Measurements from ENCODE around the gene EPAS1. TPM values are rescaled to one million over a fixed set of nuclear protein-coding genes. Genes with fewer than 3 reads are reported as not detected.

The EPAS1 gene
- total RNA-seq, 1 donor from 2014 or later: 280 TPM

DNA sequence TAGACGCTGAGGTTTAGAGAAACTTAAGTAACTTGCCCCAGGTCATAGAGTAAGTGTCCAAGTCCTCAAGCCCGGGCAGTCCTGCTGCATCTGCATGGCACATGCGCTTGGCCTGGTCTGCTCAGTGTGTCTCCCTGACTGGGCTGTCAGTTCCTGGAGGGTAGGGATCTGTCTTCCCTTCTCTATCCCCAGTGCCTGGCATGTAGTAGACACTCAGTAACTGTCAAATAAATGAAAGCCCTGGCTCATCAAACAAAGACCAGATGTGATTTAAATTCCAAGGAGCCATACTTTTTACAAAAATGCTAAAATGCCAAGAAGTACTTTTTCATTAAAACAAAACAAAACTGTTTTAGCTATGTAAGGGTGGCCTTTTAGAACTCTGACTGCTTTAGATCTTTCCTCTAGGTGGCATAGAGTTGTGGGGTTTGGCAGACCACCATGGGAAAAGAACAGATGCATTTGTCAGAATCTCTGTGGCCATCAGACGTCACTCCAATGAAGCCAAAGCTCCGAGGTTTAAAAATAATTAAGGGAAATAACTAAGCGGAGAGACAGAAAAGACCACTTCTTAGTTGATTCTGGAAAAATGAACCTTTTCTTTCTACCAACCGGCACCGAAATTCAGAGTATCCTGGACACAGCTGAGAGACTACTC lies 34.0 kb downstream of the EPAS1 start:
- peaks cover 6% of the 10 kb centered on the region for H3K27me3 Mint-ChIP-seq (ENCODE audit: unreplicated experiment)
- no peak overlapping the region for H3K27ac Mint-ChIP-seq (ENCODE audit: unreplicated experiment)
- TF ChIP-seq, protein P1, sequence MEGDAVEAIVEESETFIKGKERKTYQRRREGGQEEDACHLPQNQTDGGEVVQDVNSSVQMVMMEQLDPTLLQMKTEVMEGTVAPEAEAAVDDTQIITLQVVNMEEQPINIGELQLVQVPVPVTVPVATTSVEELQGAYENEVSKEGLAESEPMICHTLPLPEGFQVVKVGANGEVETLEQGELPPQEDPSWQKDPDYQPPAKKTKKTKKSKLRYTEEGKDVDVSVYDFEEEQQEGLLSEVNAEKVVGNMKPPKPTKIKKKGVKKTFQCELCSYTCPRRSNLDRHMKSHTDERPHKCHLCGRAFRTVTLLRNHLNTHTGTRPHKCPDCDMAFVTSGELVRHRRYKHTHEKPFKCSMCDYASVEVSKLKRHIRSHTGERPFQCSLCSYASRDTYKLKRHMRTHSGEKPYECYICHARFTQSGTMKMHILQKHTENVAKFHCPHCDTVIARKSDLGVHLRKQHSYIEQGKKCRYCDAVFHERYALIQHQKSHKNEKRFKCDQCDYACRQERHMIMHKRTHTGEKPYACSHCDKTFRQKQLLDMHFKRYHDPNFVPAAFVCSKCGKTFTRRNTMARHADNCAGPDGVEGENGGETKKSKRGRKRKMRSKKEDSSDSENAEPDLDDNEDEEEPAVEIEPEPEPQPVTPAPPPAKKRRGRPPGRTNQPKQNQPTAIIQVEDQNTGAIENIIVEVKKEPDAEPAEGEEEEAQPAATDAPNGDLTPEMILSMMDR (IDR thresholded peaks at IDR 0.05; ENCODE audit: unreplicated experiment): no peak
- H3K36me3 Mint-ChIP-seq (ENCODE audit: low read depth, unreplicated experiment): peaks cover 2% of the 10 kb centered on the region
- peaks cover 69% of the 10 kb centered on the region for H3K4me1 Mint-ChIP-seq (ENCODE audit: unreplicated experiment)
- no peaks in the 10 kb centered on the region for H3K9me3 Mint-ChIP-seq (ENCODE audit: unreplicated experiment)
- no peak overlapping the region for H3K4me3 Mint-ChIP-seq (ENCODE audit: unreplicated experiment)
- no peak for DNase-seq (ENCODE audit: low spot score)

DNA sequence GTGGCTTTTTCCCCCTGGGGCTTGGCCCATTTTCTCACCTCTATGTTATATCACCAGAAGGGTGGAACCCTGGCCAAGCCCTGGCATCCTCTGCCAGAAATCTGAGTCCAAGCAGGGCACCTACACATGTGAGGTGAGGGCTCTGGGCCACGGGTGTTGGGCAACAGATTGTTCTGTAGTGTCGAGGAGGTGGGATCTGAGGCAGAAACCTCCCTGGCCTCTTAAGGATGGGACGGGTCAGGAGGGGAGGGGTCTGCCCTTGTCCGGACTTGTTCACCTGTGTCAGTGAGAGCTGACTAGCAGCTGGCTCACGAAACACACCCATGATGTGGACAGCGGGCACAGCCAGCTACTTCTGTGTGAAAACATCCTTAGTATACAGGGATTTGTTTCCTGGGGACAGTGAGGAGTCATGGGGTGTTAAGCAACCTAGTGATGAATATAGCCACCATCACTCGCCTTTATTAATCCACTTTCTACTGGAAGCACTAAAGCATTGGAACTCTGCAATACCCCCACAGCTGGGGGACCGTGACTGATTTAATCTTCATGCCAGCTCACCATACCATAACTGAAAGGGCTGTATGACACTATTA lies 35.6 kb downstream of the EPAS1 start:
- no peak overlapping the region for H3K27ac Mint-ChIP-seq (ENCODE audit: unreplicated experiment)
- TF ChIP-seq, protein P1 (IDR thresholded peaks at IDR 0.05; ENCODE audit: unreplicated experiment): no peak
- H3K4me1 Mint-ChIP-seq (ENCODE audit: unreplicated experiment): peaks cover 74% of the 10 kb centered on the region

DNA sequence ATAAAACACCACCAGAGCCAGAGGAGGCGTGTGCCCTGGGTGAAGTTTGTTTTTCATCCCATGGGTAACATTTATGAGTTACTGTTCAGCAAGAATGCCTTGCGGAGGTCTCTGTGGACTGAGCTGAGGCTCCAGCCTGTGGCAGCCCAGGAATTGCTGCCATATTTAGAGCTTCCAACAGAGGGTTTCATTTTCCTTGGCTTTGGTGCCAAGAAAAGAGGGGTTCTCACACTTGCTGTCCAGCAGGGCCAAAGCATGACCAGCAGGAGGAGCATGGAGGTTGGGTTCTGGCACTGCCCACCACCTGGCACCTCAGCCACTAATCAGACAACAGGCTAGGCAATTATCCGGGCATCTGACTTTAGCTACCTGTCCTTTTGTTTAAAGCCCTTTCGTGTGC lies 36.7 kb downstream of the EPAS1 start:
- H3K27ac Mint-ChIP-seq (ENCODE audit: unreplicated experiment): no peak overlapping the region
- H3K4me3 Mint-ChIP-seq (ENCODE audit: unreplicated experiment): no peak overlapping the region
- no peak for DNase-seq (ENCODE audit: low spot score)
- H3K9me3 Mint-ChIP-seq (ENCODE audit: unreplicated experiment): no peaks in the 10 kb centered on the region
- peaks cover 64% of the 10 kb centered on the region for H3K4me1 Mint-ChIP-seq (ENCODE audit: unreplicated experiment)
- TF ChIP-seq, protein P1 (IDR thresholded peaks at IDR 0.05; ENCODE audit: unreplicated experiment): peak; percentile 24
- H3K36me3 Mint-ChIP-seq (ENCODE audit: low read depth, unreplicated experiment): peaks cover 2% of the 10 kb centered on the region
- H3K27me3 Mint-ChIP-seq (ENCODE audit: unreplicated experiment): peaks cover 11% of the 10 kb centered on the region

More for the DNA sequence above, 35.6 kb downstream of the EPAS1 start:
- no peaks in the 10 kb centered on the region for H3K9me3 Mint-ChIP-seq (ENCODE audit: unreplicated experiment)
- DNase-seq (ENCODE audit: low spot score): no peak
- H3K4me3 Mint-ChIP-seq (ENCODE audit: unreplicated experiment): no peak overlapping the region
- peaks cover 2% of the 10 kb centered on the region for H3K36me3 Mint-ChIP-seq (ENCODE audit: low read depth, unreplicated experiment)
- peaks cover 11% of the 10 kb centered on the region for H3K27me3 Mint-ChIP-seq (ENCODE audit: unreplicated experiment)

DNA sequence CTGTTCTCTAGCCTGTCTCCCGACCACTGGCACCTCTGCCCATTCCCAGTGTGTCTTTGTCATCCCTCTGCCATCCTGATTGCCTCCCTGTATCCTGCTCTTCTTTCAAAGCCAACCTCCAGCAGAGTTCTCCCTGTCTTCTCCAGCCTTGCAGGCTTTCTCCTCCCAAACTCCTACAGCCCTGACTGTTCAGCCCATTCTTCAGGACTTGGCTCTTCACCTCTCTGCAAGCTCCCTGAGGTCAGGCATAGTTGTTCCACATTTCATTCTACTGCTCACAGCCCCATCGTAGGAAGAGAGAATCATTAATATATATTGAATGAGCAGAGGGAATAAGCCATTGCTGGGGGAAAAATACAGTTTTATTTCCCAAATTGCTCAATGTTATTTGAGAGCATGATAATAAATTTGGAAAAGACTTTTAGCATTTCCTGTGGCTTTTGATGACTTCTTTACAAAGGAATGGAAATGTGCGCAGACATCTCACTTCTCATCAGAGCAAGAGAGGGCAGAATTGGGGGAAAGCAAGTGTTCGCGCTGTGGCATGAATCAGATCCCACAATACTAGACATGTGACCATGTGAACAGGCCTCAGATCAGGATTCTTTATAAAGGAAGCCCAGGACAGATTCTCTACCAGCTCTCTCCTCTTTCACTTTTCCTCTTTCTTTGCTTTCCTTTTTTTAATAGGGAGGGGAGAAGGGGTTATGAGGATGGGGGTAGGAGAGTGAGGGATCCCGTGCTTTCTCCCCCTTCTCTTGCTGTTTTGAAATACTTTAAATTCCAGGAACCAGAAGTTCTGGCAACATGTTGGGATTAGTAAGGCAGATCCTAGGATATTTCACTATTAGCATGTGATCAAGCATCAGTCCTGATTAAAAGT lies 37.4 kb downstream of the EPAS1 start:
- peaks cover 11% of the 10 kb centered on the region for H3K27me3 Mint-ChIP-seq (ENCODE audit: unreplicated experiment)
- no peaks in the 10 kb centered on the region for H3K9me3 Mint-ChIP-seq (ENCODE audit: unreplicated experiment)
- TF ChIP-seq, protein P1 (IDR thresholded peaks at IDR 0.05; ENCODE audit: unreplicated experiment): no peak
- peaks cover 57% of the 10 kb centered on the region for H3K4me1 Mint-ChIP-seq (ENCODE audit: unreplicated experiment)
- no peak overlapping the region for H3K27ac Mint-ChIP-seq (ENCODE audit: unreplicated experiment)
- no peak overlapping the region for H3K4me3 Mint-ChIP-seq (ENCODE audit: unreplicated experiment)
- DNase-seq (ENCODE audit: low spot score): no peak
- H3K36me3 Mint-ChIP-seq (ENCODE audit: low read depth, unreplicated experiment): no peaks in the 10 kb centered on the region

Measured in endothelial cell (in vitro differentiated cells).